Activated CD4-positive, alpha-beta T cell treated with anti-CD3 and anti-CD28 coated beads, Interleukin-2, amount 50 U/mL, for 1 hour (primary cell): ENCODE results near the gene FARP1.

Experiments used
- DNase-seq: peaks from one replicate; pipeline ENCODE4 v3.0.0-alpha.2; 2020

Gene FARP1

DNA sequence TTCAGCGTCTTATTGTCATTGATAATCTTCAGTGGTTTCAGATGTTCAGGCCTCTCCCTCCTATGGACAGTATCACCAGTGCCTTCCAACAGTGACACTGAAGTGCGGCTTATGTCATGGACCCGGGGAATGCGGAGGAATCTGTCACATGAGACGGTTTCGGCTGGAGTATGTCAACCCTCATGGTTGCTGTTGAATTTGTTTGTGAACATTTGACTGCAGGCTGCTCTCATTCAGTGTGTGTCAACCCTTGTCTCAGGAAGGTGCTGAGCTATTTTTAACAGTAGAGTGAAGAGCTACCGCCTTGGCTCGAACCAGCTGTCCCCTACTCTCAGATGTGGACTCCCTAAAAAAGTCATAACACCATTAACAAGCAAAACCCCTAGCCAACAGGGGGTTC lies 173.0 kb downstream of the FARP1 start:
- DNase-seq: no peak

DNA sequence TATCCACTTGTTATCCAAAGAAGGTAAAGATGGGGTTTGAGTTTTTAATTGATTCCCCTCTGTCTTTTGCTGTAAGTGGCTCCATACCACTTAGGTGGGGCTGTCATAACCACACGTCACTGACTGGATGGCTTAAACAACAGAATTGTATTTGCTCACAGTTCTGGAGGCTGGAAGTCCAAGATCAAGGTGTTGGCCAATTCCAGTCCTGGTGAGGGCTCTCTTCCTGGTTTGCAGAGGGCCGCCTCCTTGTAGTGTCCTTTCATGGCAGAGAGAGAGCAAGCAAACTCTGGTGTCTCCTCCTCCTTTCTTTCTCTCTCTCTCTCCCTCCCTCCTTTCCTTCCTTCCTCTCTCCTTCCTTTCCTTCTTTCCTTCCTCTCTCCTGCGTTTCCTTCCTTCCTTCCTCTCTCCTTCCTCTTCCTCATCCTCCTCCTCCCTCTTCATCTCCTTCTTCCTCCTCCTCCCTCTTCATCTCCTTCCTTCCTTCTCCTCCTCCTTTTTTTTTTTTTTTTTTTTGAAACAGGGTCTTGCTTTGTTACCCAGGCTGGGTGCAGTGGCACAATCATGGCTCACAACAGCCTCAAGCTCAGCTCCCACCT lies 174.8 kb downstream of the FARP1 start:
- no peak for DNase-seq

DNA sequence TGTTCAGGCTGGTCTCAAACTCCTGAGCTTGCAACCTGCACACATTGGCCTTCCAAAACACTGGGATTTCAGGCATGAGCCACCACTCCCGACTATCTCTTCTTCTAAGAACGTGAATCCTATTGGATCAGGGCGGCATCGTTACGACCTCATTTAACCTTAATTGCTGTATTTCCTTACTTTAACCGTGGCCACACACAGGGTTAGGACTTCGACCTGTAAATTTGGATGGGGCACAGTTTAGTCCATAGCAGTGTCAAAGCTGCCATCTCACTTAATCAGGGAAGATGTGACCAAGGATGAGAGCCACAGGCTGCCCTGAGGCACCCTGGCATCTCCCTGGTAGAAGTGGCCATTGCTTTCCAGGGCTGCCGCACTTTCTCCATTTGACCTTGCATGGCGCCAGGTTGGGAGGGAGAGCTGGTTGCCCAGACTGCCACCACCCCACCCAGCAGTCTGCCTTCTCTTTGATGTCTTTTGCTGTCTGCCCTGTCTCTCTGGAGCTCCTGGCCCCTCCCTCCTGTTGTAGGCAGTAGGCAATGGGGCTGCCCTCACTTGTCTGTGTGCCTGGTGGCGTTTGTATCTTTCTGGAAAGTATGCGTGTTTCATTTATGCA lies 175.5 kb downstream of the FARP1 start:
- no peak for DNase-seq

DNA sequence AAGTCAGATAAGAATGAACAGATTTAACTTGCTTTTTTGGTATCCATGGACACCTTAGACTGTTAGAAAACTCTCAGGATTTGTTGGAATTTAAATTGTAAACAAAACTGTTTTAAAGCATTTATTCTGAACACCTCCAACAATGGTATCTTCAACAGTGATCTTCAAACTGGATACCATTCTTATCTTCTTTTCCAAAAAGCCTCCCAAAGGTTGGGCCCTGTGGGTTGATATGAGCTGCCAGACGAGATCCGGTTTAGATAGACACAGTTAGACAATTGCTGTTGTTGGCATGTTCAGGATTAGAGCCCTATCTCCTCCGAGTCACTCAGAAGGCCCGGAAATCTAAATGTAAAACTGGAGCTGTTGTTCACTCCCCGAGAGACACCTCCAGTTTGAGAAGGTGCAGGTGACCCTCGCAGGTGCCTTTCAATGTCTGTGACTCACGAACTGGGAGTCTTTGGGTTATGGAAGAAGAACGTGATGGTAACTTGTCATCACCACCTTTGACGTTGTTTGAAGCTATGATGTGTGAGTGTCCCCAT lies 177.7 kb downstream of the FARP1 start:
- DNase-seq: no peak

DNA sequence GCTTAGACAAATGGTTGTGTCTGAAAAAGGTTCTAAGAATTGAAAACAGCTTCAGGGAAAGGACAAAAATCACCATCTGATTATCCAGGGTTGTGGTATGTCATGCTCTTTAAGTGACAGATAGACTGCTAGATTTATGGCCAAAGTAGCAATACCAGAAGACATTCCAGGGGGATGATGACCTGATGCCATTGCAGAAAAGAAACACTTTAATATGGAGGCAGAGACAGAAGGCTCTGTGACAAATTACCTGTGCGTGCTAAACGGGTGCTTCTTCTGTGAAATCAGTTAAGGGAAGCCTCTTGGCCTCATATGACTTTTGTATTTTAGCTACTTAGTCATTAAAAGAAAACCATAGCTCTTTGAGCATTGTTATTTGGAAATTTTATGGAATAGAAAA lies 178.5 kb downstream of the FARP1 start:
- DNase-seq: no peak

DNA sequence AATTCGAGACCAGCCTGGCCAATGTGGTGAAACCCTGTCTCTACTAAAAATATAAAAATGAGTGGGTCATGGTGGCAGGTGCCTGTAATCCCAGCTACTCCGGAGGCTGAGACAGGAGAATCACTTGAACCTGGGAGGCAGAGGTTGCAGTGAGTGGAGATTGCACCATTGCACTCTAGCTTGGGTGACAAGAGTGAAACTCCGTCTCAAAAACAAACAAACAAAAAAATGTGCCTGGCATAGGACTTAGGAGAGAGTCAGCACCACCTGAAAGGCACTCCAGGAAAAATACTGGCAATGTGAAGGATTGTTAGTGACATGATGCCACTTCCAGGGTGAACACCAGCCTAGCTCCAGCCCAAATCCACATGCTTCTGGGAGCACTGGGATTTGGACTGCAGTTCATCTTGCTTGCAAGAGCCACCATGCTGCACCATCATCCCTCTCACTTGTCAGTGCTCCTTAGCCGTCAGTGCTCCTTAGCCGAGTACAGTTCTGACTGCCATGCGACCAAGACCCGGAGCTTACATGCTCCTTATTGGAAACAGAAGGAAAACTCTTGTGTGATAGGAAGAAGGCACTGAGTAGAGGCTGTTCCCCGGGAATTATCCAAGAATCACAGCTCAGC lies 179.3 kb downstream of the FARP1 start:
- no peak for DNase-seq

DNA sequence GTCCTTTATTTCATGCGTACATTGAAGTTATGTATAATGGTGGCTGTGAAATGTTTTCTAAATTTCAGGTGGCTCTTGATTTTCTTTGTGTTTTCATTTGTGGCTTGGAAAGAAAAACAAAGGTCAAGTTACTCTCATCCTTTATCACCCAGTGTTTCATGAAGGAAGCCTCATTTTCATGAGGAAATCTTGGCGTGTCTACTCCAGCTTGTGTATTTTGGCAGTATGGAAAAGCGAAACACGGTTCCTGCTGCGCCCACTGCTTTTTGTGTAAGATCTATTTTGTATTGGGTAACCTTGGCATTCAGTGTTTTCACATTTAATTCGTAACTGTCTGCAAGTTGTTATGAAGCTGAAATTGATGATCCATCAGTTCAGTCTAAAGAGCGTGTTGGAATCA lies 181.2 kb downstream of the FARP1 start:
- no peak for DNase-seq

DNA sequence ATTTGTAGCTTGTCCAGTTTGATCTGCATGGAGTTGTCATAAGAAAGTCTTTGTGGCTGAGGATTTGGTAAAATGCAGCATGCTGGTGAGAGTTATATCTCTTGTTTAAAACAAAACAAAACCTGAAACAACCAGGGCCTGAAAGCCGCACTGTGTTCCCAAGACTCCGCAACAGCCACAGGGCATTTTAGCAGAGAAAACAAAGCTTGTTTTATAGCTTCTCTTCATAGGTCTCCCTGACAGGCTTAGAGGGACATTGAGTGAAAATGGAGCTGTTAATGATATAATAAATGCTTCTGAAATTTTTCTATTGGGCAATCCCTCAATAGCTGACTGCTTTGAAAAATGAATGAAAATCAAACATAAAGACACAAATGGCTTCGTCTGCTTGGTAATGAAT lies 182.8 kb downstream of the FARP1 start:
- no peak for DNase-seq

DNA sequence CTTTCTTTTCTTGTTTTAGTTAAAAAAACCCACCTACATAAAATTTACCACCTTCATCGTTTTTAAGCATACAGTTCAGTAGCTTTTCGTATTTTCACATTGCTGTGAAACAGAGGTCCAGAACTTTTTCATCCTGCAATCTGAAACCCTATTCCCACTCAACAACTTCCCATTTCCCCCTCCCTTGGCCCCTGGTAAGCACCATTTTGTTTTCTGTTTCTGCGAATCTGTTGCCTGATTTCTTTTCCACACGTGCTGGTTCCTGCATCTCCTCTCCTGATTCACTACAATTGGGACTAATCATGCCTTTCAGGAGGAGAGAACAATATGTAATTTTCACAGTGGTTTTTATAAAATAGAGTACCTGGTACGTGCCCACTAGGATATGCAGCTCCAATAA lies 183.4 kb downstream of the FARP1 start:
- no peak for DNase-seq

DNA sequence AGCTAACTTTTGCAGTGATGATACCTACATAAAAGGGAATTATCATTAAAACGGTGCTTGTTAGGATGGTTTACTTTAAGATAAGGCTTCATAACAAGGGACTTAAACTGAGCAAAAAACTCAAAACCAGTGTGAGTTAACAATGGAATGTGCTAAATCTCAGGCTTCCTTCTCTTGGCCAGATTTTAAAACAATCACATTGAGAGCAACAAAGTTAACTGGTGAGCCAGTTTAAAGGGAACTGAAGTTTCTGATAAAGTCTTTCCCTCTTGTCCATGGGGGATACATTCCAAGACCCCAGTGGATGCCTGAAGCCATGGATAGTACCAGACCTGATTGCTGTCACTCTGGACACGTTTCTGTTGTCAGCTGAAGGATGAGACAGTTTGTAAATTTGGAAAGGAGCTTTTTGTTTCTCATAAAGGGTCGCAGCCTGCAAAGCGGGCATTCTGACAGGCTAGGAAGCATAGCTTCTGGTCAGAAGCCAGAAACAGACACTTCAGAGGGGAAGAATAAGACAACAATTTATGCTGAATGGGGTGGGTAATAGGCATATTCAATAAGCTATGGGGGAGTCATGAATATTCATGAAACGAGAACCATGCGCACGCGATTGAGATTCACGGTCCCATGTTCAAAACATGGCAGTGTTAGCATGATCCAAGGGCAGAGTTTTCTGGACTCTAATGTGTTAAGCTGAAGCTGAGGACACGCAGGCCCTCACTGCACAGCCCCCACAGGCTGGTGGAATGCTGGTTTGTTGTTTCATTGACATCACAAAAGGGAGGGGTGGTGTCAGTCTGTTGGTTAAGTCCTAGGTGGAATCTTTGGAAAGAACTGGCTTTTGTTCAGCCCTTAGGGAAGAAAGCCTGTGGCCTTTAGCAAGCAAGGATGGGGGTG lies 184.7 kb downstream of the FARP1 start:
- DNase-seq: no peak

DNA sequence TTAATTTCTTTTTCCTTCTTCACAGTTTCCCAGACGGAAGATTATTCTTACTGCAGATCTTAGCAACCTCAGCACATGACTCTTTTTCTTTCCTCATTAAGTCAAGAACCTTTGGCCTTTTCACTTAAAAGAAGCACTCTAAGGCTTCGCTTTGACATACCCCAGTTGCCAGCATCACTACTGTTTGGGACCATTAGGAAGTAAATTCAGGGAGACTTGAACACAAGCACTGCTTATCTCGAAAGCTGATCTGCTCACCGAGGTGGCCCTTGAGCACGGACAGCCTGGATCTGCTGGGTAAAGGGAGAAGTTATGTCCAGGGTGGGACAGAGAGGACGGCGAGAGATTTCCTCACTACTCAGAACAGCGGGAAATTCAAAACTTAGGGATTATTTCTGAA lies 185.6 kb downstream of the FARP1 start:
- no peak for DNase-seq

DNA sequence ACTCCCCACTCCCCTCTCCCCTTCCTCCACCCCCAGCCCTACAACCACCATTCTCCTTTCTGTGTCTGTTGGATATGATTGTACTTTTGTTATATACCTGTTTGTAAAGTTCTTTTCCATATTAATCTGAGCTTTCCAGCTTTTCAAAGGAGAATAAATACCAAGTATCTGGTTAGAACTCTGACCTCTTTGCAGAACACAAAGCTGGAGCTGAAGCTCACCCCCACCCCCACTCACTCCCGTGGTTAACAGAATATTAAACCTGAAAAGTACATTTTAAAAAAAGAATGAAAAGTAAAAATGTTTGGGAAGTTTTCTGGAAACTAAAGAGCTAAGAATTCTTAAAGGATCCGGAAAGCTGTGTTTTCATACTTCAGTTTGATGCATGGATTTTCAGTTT lies 189.3 kb downstream of the FARP1 start:
- DNase-seq: no peak

DNA sequence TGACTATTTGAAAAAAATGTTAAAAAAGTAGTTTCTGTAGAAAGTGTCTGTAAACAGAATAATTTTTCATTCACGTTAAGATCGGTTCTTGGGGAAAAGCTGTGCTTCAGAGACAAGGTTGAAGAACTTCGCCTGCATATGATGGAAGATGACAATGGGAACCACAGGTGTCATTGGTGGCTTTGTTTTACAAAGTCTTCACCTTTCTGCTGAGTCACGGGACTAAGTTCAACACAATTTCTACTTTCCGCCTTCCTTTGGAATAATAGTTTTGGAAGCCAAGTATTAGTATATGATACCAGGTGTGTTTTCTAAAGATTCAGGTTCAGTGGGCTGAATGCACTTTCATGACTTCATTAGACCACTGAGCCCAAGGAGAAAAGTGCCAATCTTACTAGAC lies 189.8 kb downstream of the FARP1 start:
- no peak for DNase-seq

DNA sequence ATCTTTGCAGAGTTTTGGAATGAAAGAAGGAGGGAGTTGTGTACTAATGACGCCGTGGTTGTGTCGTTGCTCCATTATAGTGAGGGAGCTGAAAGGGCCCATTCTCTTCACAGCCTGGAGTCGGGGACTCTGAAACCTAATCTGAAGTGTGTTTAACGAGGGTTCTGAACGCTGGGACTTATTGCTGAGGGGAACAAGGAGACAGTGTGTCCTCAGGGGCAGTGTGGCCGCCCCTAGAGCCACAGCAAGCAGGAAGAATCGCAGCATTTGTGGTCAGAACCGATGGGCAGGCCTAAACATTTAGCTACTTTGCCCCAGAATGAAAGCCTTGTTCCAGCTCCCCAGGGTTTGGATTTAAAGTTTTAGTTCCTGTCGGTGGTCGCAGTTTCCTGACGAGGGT lies 190.6 kb downstream of the FARP1 start:
- no peak for DNase-seq

DNA sequence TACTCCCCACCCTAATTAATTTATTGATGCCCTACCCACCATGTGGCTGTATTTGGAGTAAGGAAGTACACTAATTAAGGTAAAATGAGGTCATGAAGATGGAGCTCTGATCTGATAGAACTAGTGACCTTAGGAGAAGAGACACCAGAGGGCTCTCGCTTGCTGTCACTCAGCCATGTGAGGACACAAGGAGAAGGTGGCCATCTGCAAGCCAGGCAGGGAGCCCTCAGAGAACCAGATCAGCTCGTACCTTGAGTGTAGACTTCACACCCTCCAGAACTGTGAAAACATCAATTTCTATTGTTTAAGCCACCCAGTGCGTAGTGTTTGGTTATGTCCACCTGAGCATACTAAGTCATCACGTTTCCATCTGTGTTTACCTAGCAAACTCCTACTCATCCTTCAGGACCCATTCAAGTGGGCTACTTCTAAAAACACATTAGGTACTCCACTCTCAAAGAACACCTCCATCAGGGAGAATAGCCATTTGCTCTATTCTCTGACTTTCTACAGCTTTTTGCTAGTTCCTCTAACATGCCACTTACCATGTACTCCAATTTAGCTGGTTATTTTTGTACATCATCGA lies 191.8 kb downstream of the FARP1 start:
- no peak for DNase-seq

DNA sequence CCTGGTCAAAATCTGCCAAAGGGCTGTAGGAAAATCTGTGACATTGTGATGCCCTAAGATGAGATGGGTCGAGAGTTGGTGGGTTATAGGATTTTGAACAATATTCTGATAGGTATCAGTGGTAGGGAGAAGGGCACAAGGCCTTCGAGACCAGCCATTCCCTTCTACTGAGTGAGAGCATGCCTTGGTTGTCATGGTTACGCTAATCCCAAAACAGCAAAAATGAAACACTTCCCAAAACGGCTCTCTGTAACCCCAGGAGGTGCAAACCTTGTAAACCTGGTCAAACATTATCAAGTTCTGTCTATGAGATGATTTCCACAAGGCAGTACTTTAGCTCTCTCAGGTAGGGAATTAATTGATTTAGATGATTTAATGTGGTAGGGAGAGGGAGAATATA lies 192.8 kb downstream of the FARP1 start:
- DNase-seq: no peak

DNA sequence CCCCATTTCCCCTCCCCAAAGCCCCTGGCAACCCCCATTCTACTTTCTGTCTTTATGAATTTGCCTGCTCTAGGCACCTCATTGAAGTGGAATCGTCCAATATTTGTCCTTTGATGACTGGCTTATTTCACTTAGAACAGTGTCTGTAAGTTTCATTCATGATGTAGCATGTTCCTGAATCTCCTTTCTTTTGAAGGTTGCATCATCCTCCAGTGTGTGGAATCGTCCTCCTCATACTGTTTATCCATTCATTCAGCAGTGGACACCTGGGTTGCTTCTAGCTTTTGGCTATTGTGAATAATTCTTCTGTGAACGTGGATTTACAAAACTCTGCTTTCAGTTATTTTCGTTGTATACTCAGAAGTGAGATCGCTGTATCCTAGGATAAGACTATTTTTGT lies 195.4 kb downstream of the FARP1 start:
- DNase-seq: no peak

DNA sequence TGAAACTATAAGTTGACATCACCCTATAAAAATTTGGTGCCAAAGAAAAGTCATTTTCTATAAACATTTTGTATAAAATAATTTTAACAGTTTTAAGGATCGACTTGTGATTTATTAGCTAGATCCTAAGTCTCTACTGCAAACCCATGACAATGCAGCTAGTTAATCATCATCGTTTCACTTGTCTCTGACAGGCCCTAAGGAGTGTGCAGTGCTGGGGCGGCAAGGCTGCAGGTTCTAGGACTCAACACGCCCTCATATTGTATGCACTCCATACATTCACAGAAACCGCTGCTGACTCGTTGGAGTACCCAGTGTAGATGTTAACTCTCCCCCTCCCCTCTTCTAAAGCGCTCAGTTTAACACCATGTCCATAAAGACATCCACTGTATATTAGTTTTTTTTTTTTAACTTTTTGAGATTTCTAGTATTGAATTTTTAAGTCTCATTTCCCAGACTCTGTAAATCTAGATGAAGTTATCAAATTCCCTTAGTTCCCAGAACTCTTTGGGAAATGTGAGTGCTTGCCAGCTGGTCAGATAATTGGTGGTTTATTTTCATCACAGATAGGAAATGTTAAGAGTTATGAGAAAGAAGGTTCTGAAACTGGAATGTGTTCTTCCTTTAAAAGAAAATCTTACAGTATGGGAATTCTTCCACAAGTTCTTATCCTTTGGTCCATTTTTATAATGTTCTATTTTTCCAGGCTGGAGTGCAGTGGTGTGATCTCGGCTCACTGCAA lies 197.0 kb downstream of the FARP1 start:
- no peak for DNase-seq

DNA sequence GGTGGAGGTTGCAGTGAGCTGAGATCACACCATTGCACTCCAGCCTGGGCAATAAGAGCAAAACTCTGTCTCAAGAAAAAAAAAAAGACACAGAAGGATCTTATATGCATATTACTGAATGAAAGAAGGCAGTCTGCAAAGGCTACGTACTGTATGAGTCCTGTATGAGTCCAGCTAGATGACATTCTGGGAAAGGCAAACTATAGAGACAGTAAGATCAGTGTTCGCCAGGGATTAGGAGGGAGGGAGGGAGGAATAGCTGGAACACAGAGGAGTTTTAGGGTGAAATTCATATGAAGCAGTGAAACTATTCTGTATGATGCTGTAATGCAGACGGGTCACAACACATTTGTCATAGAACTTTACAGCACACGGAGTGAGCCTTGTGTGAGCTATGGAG lies 200.1 kb downstream of the FARP1 start:
- no peak for DNase-seq

DNA sequence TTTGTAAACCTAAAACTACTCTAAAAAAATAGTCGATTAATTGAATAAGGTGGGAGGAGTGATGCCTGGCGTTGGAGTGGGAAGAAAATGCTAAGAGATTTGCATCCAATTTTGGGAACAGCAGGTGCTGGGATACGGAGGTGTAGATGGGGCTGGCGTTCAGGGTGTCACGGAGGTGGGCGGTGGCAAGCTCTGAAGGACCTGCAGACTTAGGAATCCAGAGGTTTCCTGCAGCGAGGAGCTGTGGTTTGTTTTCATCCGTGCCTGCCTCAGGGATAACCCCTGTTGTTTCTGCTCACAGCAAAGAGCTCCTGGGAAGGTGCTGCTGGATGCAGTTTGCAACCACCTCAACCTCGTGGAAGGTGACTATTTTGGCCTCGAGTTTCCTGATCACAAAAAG lies 200.6 kb downstream of the FARP1 start:
- no peak for DNase-seq

DNA sequence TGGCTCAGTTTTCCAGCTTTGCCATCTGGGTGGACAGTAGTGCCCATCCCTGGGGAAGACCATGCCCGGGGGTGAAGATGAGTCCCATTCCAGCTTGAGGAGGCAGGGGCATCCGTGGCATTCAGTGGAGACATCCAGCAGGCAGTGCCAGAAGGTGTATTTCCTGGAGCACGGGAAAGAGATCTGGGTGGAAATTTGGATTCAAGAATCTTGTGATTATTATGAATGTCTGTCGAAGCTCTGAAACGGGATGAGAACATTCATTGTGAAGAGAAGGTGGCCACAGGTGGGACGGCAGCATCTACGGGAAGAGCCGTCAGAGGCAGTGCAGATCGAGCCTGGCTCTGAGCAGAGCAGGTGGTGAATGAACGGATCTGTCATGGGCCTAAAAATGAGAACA lies 201.5 kb downstream of the FARP1 start:
- no peak for DNase-seq
